ENCODE data around the gene STAMBP.

Gene STAMBP

DNA sequence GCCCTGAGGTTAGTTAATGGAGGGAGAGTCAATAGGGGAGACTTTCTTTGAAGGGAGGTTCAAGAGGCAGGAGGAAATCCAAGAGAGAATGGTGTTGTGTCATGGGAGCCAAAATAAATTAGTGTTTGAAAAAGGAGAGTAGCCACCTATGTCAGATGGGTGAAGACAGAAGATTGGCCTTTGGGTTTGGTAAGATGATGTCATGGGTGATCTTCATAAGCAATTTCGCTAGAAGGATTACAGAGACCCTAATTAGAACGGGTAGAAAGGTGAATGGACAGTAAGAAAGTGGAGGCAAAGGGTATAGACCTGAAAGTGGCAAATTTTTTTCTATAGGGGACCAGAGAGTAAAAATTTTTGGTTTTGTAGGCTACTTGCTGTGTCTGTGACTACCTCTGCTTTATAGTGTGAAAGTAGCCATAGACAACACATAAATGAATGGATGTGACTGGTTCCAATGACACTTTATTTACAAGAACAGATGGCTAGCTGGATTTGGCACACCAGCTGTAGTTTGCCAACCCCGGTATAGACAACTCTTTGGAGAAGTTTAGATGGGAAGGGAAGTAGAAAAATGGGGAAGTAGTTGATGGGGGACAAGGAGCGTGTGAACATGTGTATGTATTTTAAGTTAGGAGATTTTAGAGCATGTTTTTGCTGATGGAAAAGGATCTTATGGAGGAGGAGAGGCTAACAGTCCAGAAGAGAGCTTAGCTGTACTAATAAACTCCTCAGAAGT lies 9.3 kb downstream of the STAMBP start:
- no peak for DNase-seq (ENCODE audit: low spot score)
- no peak for TF ChIP-seq CTCF (IDR thresholded peaks at IDR 0.05; ENCODE audit: extremely low read depth, missing control alignments)

GRCh38 chr2:73838889-73839534 lies 10.3 kb downstream of the STAMBP start:
- no peak for DNase-seq (ENCODE audit: low spot score)
- TF ChIP-seq CTCF (IDR thresholded peaks at IDR 0.05; ENCODE audit: extremely low read depth, missing control alignments): no peak

- DNase-seq (ENCODE audit: low spot score): no peak
- no peak for TF ChIP-seq CTCF (IDR thresholded peaks at IDR 0.05; ENCODE audit: extremely low read depth, missing control alignments)
Measured at GRCh38 chr2:73839653-73840411, 11.1 kb downstream of the STAMBP start.

DNA sequence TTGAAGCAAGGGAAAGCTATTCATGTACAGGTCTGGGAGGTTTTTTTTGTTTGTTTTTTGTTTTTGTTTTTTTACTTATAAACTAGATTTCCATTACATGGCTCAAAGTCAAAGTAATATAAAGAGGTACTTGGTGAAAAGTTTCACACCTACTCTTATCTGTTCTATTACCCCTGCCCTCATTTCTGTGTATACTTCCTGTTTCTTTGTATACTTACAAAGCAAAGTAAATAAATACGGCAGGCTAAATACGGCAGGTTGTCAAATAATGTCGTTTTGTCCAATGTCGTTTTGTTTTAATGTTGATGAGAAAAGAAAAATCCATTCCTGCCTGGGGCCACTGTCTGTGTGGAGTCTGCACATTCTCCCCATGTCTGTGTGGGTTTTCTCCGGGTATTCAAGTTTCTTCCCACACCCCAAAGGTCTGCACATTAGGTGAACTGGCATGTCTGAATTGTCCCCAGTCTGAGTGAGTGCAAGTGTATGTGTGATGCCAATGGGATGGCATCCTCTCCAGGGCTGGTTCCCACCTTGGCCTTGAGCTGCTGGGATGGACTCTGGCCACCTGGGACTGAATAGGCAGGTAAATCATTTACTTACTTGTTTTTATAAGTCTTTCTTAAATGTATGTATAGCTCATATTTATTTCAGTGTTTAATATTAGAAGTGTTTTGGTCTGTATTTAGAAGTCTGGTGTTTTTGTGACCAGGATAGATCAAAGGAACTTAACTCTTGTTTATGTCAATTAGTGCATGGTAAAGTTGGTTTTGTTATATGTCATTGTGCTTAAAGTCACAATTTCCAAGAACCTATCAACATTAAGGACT lies 13.4 kb downstream of the STAMBP start:
- DNase-seq (ENCODE audit: low spot score): no peak
- TF ChIP-seq CTCF (IDR thresholded peaks at IDR 0.05; ENCODE audit: extremely low read depth, missing control alignments): no peak

DNA sequence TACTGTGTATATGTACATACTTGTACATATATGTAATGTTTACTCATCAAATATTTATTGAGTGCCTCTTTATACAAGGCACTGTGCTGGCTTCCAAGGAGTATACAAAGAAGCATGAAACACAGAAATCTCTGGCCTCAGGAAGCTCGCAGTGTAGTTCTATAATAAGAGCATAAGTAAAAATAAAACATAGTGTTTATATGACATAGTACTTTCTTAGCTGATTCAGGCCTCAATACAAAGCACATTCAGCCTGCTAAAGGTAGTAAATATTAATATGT lies 13.9 kb downstream of the STAMBP start:
- no peak for TF ChIP-seq CTCF (IDR thresholded peaks at IDR 0.05; ENCODE audit: extremely low read depth, missing control alignments)
- DNase-seq (ENCODE audit: low spot score): no peak

DNA sequence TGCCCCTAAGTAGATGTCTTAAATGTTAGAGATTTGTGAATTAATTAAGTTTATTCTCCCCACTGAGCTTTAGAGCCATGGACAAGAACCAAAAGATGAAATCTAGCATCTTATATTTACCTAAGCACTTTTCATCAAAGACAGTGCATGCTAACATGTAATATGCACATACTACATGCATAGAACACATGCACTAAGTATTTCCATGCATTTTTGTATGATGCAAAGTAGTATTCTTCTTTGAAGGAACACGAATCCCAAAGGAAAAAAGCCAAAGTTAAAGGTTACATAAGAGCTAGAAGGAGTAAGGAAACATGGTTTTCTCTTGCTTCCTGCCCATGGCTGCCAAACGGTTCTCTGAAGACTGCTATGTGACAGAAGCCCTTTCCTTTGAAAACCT lies 15.3 kb downstream of the STAMBP start:
- TF ChIP-seq CTCF (IDR thresholded peaks at IDR 0.05; ENCODE audit: extremely low read depth, missing control alignments): no peak
- no peak for DNase-seq (ENCODE audit: low spot score)

Measured in GM20000 (cell line).